Trophoblast cell (in vitro differentiated cells and primary cell): ENCODE data around the gene RELT.

ENCODE experiments used
- DNase-seq, 2 donors: peaks; one replicate each; pipeline ENCODE4 v3.0.0-alpha.2; 2016
- H2AFZ ChIP-seq: 2 replicates; pipeline ENCODE4 v1.6.1; 2013; ENCODE audit warnings: low read length, moderate library complexity, mild to moderate bottlenecking; ENCODE audit not compliant: insufficient read depth, poor library complexity
- H2AK5ac ChIP-seq: 2 replicates; pipeline ENCODE4 v1.6.1; 2013; ENCODE audit warnings: mild to moderate bottlenecking, low read length
- H2BK120ac ChIP-seq: 2 replicates; pipeline ENCODE4 v1.6.1; 2013; ENCODE audit warnings: low read length, mild to moderate bottlenecking, moderate library complexity; ENCODE audit not compliant: insufficient read depth, poor library complexity
- H2BK12ac ChIP-seq: 2 replicates; pipeline ENCODE4 v1.6.1; 2013; ENCODE audit warnings: mild to moderate bottlenecking, low read length, moderate library complexity
- H2BK5ac ChIP-seq: 2 replicates; pipeline ENCODE4 v1.6.1; 2013; ENCODE audit warnings: low read length, low read depth, moderate library complexity, mild to moderate bottlenecking; ENCODE audit not compliant: poor library complexity
- H3K14ac ChIP-seq: 2 replicates; pipeline ENCODE4 v1.6.1; 2013; ENCODE audit warnings: mild to moderate bottlenecking, low read length
- H3K18ac ChIP-seq: 2 replicates; pipeline ENCODE4 v1.6.1; 2013; ENCODE audit warnings: mild to moderate bottlenecking, low read length
- H3K23ac ChIP-seq: 2 replicates; pipeline ENCODE4 v1.6.1; 2013; ENCODE audit warnings: low read length
- H3K27ac ChIP-seq: 2 replicates; pipeline ENCODE4 v1.5.1; 2013; ENCODE audit warnings: low read depth, mild to moderate bottlenecking, inconsistent platforms, low read length, moderate library complexity
- H3K27me3 ChIP-seq: 2 replicates; pipeline ENCODE4 v1.6.1; 2013; ENCODE audit warnings: inconsistent platforms, mild to moderate bottlenecking, low read length, moderate library complexity; ENCODE audit not compliant: insufficient read depth
- H3K36me3 ChIP-seq, 2 experiments: 1 replicate in 1 of 2; 2 replicates in 1 of 2; pipeline ENCODE4 v1.6.1; 2013; ENCODE audit warnings: low read length in 2 of 2, mild to moderate bottlenecking in 2 of 2, moderate library complexity in 1 of 2; ENCODE audit not compliant: insufficient read depth in 2 of 2, control insufficient read depth in 1 of 2
- H3K4ac ChIP-seq: 2 replicates; pipeline ENCODE4 v1.6.1; 2013; ENCODE audit warnings: low read depth, mild to moderate bottlenecking, low read length, moderate library complexity
- H3K4me1 ChIP-seq, 2 experiments: 1 replicate in 1 of 2; 2 replicates in 1 of 2; pipeline ENCODE4 v1.6.1; 2013; ENCODE audit warnings: low read length in 2 of 2, mild to moderate bottlenecking in 2 of 2, moderate library complexity in 1 of 2; ENCODE audit not compliant: insufficient read depth in 2 of 2, control insufficient read depth in 1 of 2
- H3K4me2 ChIP-seq: 2 replicates; pipeline ENCODE4 v1.6.1; 2013; ENCODE audit warnings: inconsistent platforms, mild to moderate bottlenecking, low read length, moderate library complexity
- H3K4me3 ChIP-seq: 2 replicates; pipeline ENCODE4 v1.5.1; 2013; ENCODE audit warnings: mild to moderate bottlenecking, low read depth, low read length, inconsistent platforms
- H3K79me1 ChIP-seq: one replicate; pipeline ENCODE4 v1.6.1; 2013; ENCODE audit warnings: low read length
- H3K79me2 ChIP-seq: 2 replicates; pipeline ENCODE4 v1.6.1; 2013; ENCODE audit warnings: low read length, mild to moderate bottlenecking; ENCODE audit not compliant: control insufficient read depth, insufficient read depth, poor library complexity
- H3K9ac ChIP-seq: 2 replicates; pipeline ENCODE4 v1.6.1; 2013; ENCODE audit warnings: mild to moderate bottlenecking, low read length
- H3K9me3 ChIP-seq: 2 replicates; pipeline ENCODE4 v1.6.1; 2013; ENCODE audit warnings: low read depth, mild to moderate bottlenecking, control low read depth, inconsistent platforms, low read length; ENCODE audit not compliant: insufficient read depth
- H4K12ac ChIP-seq: 2 replicates; pipeline ENCODE4 v1.6.1; 2013; ENCODE audit warnings: low read depth, mild to moderate bottlenecking, low read length, moderate library complexity
- H4K8ac ChIP-seq: 2 replicates; pipeline ENCODE4 v1.6.1; 2013; ENCODE audit warnings: low read depth, mild to moderate bottlenecking, low read length, moderate library complexity
- H4K91ac ChIP-seq: one replicate; pipeline ENCODE4 v1.6.1; 2013; ENCODE audit warnings: low read depth, mild to moderate bottlenecking, low read length, moderate library complexity
- WGBS: extraction: QIAGEN DNeasy Blood & Tissue Kit; methylation state at CpG from one replicate; pipeline ENCODE4 v1.1.7; 2013; ENCODE audit warnings: missing lambda C conversion rate; ENCODE audit not compliant: insufficient read length, insufficient coverage; ENCODE audit errors: extremely low coverage; 5-methylcytosine and 5-hydroxymethylcytosine counted together

RELT gene

GRCh38 chr11:73375830-73376159, 404 bp upstream of the RELT start:
- Histone ChIP-seq H3K27ac (peak overlapping the region; percentile 19), H2BK12ac (peak overlapping the region; percentile 19), H3K36me3 (no peaks in the 10 kb centered on the region), H3K14ac (no peak overlapping the region), H4K12ac (no peak overlapping the region), H2BK120ac (no peak overlapping the region), H3K23ac (no peak overlapping the region), H4K8ac (peak overlapping the region; percentile 40), H3K79me1 (peaks cover 10% of the 10 kb centered on the region), H3K4ac (no peak overlapping the region), H3K9me3 (peaks cover 2% of the 10 kb centered on the region), H3K9ac (no peak overlapping the region), H4K91ac (peak overlapping the region; percentile 16), H3K4me1 (peaks cover 13 to 15% of the 10 kb centered on the region in 2 experiments), H3K4me2 (peak overlapping the region; percentile 37), H3K18ac (no peak overlapping the region), H3K27me3 (no peaks in the 10 kb centered on the region), H2BK5ac (no peak overlapping the region), H3K4me3 (no peak overlapping the region), H2AK5ac (no peak overlapping the region), H2AFZ (peak overlapping the region; percentile 3), H3K79me2 (peaks cover 8% of the 10 kb centered on the region)
- no CpG with 5 or more reads among the region's 6 CpGs for whole genome bisulfite sequencing
- DNase-seq: no peak

GRCh38 chr11:73376803-73377629, 817 bp downstream of the RELT start:
- no CpG with 5 or more reads among the region's 56 CpGs for WGBS
- peak overlapping the region; percentile 89 for H3K4me3 ChIP-seq
- no peak overlapping the region for H3K23ac ChIP-seq
- no peak overlapping the region for H3K27ac ChIP-seq
- H3K4ac ChIP-seq: peak overlapping the region; percentile 41
- H2BK5ac ChIP-seq: peak overlapping the region; percentile 15
- peak overlapping the region; percentile 77 for H3K18ac ChIP-seq
- peak overlapping the region; percentile 58 for H2AFZ ChIP-seq
- no peaks in the 10 kb centered on the region for H3K36me3 ChIP-seq
- no peak overlapping the region for H2BK12ac ChIP-seq
- H3K14ac ChIP-seq: peak overlapping the region; percentile 73
- peaks cover 13 to 15% of the 10 kb centered on the region in 2 experiments for H3K4me1 ChIP-seq
- peaks cover 8% of the 10 kb centered on the region for H3K79me2 ChIP-seq
- H4K8ac ChIP-seq: peak overlapping the region; percentile 3
- H3K9me3 ChIP-seq: peaks cover 2% of the 10 kb centered on the region
- peak overlapping the region; percentile 28 for H2BK120ac ChIP-seq
- DNase-seq: peak; percentile 47 to 63
- H4K12ac ChIP-seq: no peak overlapping the region
- H3K9ac ChIP-seq: peak overlapping the region; percentile 66
- peak overlapping the region; percentile 57 for H4K91ac ChIP-seq
- no peaks in the 10 kb centered on the region for H3K27me3 ChIP-seq
- peaks cover 10% of the 10 kb centered on the region for H3K79me1 ChIP-seq
- H3K4me2 ChIP-seq: peak overlapping the region; percentile 93
- H2AK5ac ChIP-seq: peak overlapping the region; percentile 1

- no peak overlapping the region for H2AK5ac ChIP-seq
- no peak overlapping the region for H3K23ac ChIP-seq
- no peak overlapping the region for H4K12ac ChIP-seq
- H3K27ac ChIP-seq: no peak overlapping the region
- no peak overlapping the region for H3K4ac ChIP-seq
- H2AFZ ChIP-seq: no peak overlapping the region
- no peak overlapping the region for H4K91ac ChIP-seq
- H2BK5ac ChIP-seq: no peak overlapping the region
- DNase-seq: no peak
- H3K4me2 ChIP-seq: no peak overlapping the region
- peaks cover 10% of the 10 kb centered on the region for H3K79me1 ChIP-seq
- no peak overlapping the region for H3K4me3 ChIP-seq
- H3K9ac ChIP-seq: no peak overlapping the region
- H2BK120ac ChIP-seq: no peak overlapping the region
- H4K8ac ChIP-seq: no peak overlapping the region
- no peak overlapping the region for H3K14ac ChIP-seq
- H3K4me1 ChIP-seq: peaks cover 13 to 16% of the 10 kb centered on the region in 2 experiments
- H3K36me3 ChIP-seq: no peaks in the 10 kb centered on the region
- peaks cover 8% of the 10 kb centered on the region for H3K79me2 ChIP-seq
- no peak overlapping the region for H2BK12ac ChIP-seq
- WGBS: no CpG with 5 or more reads among the region's 10 CpGs
- no peaks in the 10 kb centered on the region for H3K27me3 ChIP-seq
- H3K9me3 ChIP-seq: peaks cover 2% of the 10 kb centered on the region
- H3K18ac ChIP-seq: no peak overlapping the region
Measured at GRCh38 chr11:73379189-73379880, 3.1 kb downstream of the RELT start.

- Histone ChIP-seq H2BK12ac (no peak overlapping the region), H3K4me3 (no peak overlapping the region), H3K9ac (no peak overlapping the region), H3K4ac (no peak overlapping the region), H3K4me1 (peaks cover 13 to 16% of the 10 kb centered on the region in 2 experiments), H3K18ac (no peak overlapping the region), H3K23ac (no peak overlapping the region), H4K91ac (no peak overlapping the region), H4K12ac (no peak overlapping the region), H3K4me2 (no peak overlapping the region), H3K14ac (no peak overlapping the region), H4K8ac (no peak overlapping the region), H3K27ac (no peak overlapping the region), H2AK5ac (no peak overlapping the region), H2BK5ac (no peak overlapping the region), H3K36me3 (no peaks in the 10 kb centered on the region), H2BK120ac (no peak overlapping the region), H2AFZ (no peak overlapping the region), H3K9me3 (peaks cover 2% of the 10 kb centered on the region), H3K27me3 (no peaks in the 10 kb centered on the region), H3K79me2 (peaks cover 8% of the 10 kb centered on the region), H3K79me1 (peaks cover 10% of the 10 kb centered on the region)
- DNase-seq: no peak
- no CpG with 5 or more reads among the region's 7 CpGs for WGBS
Measured at GRCh38 chr11:73380331-73380730, 4.1 kb downstream of the RELT start.
